K562 (cell line): ENCODE data around the gene CD47. TPM values are rescaled to one million over a fixed set of nuclear protein-coding genes. Genes with fewer than 3 reads are reported as not detected.

Experiments used
- ATF7 ChIP-seq: fragments of 450-650 bp; IDR thresholded peaks from 2 replicates; pipeline ENCODE4 v1.7.1; 2014; ENCODE audit warnings: mild to moderate bottlenecking, moderate library complexity
- GABPB1 ChIP-seq: sonication (generic); formaldehyde crosslinking; IDR thresholded peaks from 2 replicates; pipeline ENCODE4 v1.8.0; 2022; ENCODE audit warnings: mild to moderate bottlenecking, missing genetic modification reagents
- GTF2A2 ChIP-seq: IDR thresholded peaks from 2 replicates; pipeline ENCODE4 v1.6.1; 2016; ENCODE audit warnings: mild to moderate bottlenecking, missing genetic modification characterization, missing compliant biosample characterization
- HDGF ChIP-seq: fragments of 450-650 bp; IDR thresholded peaks from 2 replicates; pipeline ENCODE4 v1.6.1; 2016
- HNRNPLL ChIP-seq: fragments of 200-400 bp; formaldehyde crosslinking; IDR thresholded peaks from 2 replicates; pipeline ENCODE4 v1.6.1; 2017; ENCODE audit warnings: low read length, low read depth, mild to moderate bottlenecking; ENCODE audit not compliant: poor library complexity, severe bottlenecking
- HOXB6 ChIP-seq: fragments of 250-450 bp; sonication (Bioruptor Pico); IDR thresholded peaks from 2 replicates; pipeline ENCODE4 v1.5.1; 2022; ENCODE audit warnings: mild to moderate bottlenecking, borderline replicate concordance
- POLR2B ChIP-seq: fragments of 450-650 bp; IDR thresholded peaks from 2 replicates; pipeline ENCODE4 v1.6.1; 2018; ENCODE audit warnings: low read depth; ENCODE audit not compliant: partially characterized antibody
- RAD51 ChIP-seq: fragments of 450-650 bp; IDR thresholded peaks from 2 replicates; pipeline ENCODE4 v1.7.1; 2016; ENCODE audit warnings: low read depth, mild to moderate bottlenecking, borderline replicate concordance
- REST ChIP-seq, 2 experiments: fragments of 450-650 bp; formaldehyde crosslinking in 1 of 2; IDR thresholded peaks; 2 replicates each; pipeline versions ENCODE4 v1.4.0 to v1.6.1; 2014 to 2020; ENCODE audit warnings: mild to moderate bottlenecking in 2 of 2, borderline replicate concordance in 1 of 2, low read depth in 1 of 2
- SMAD2 ChIP-seq: fragments of 150-350 bp; IDR thresholded peaks from 2 replicates; pipeline ENCODE4 v1.6.1; 2014; ENCODE audit warnings: low read depth, mild to moderate bottlenecking, low read length
- SPI1 ChIP-seq: IDR thresholded peaks from 2 replicates; pipeline ENCODE4 v1.6.1; 2011; ENCODE audit warnings: low read depth, low read length, control low read depth, borderline replicate concordance
- YY1 ChIP-seq, 3 experiments: IDR thresholded peaks; 2 replicates each; pipeline ENCODE4 v1.6.1; 2011; ENCODE audit warnings: low read length in 2 of 3, mild to moderate bottlenecking in 2 of 3, moderate library complexity in 2 of 3, borderline replicate concordance in 1 of 3, control low read depth in 1 of 3, low read depth in 1 of 3; ENCODE audit not compliant: insufficient read depth in 3 of 3, insufficient replicate concordance in 2 of 3, control insufficient read depth in 1 of 3, insufficient read length in 1 of 3; ENCODE audit errors: extremely low read depth in 1 of 3
- ZC3H11A ChIP-seq: IDR thresholded peaks from 2 replicates; pipeline ENCODE4 v1.6.1; 2012; ENCODE audit warnings: low read depth, low read length, improper control_type of control experiment
- ZFP30 ChIP-seq: fragments of 250-450 bp; sonication (Bioruptor Pico); IDR thresholded peaks from 2 replicates; pipeline ENCODE4 v1.8.0; 2022; ENCODE audit warnings: moderate library complexity, mild to moderate bottlenecking, inconsistent platforms, borderline replicate concordance
- ZNF212 ChIP-seq: fragments of 450-650 bp; formaldehyde crosslinking; IDR thresholded peaks from 2 replicates; pipeline ENCODE4 v1.4.0; 2020; ENCODE audit warnings: mild to moderate bottlenecking
- ZNF445 ChIP-seq: fragments of 250-450 bp; sonication (Bioruptor Pico); IDR thresholded peaks from 2 replicates; pipeline ENCODE4 v1.4.0; 2020; ENCODE audit warnings: low read depth, mild to moderate bottlenecking, moderate library complexity
- ZNF511 ChIP-seq: sonication (generic); formaldehyde crosslinking; IDR thresholded peaks from 2 replicates; pipeline ENCODE4 v1.8.0; 2022; ENCODE audit warnings: mild to moderate bottlenecking, missing genetic modification reagents
- polyA plus RNA-seq, 8 experiments: library from polyadenylated mRNA; depleted of rRNA in 4 of 8; stranded (reverse) in 5 of 8; unstranded in 3 of 8; fragments of >200 nt; fragmentation: Nextera tagmentation in 2 of 8; fragmentation: Illumina TruSeq in 1 of 8; extraction: Ambion mirVana in 2 of 8; extraction: Trizol in 1 of 8; gene quantifications; 2 replicates each; pipeline versions ENCODE4 v1.2.1 to v1.2.3, GENCODE V29; 2011 to 2014; ENCODE audit warnings: inconsistent platforms in 1 of 8, missing spikeins in 1 of 8
- total RNA-seq, 7 experiments: library from RNA; depleted of rRNA in 6 of 7; stranded (reverse); fragments of >200 nt in 6 of 7; fragmentation: Illumina TruSeq in 2 of 7; extraction: Trizol in 2 of 7; gene quantifications; 2 replicates each; pipeline versions ENCODE4 v1.2.1 to v1.2.3, GENCODE V29; 2011 to 2021; ENCODE audit warnings: low replicate concordance in 1 of 7

The CD47 gene
- total and polyA plus RNA-seq, 9 of the 15 experiments (the other 6 are each of a cell fraction or from before 2014, with no cell fraction given) = 10.2 to 62.6 (median 36.3) TPM

- TF ChIP-seq REST (IDR thresholded peaks at IDR 0.05; ENCODE audit: borderline replicate concordance) (no peak), REST (CRISPR knock-in tag; IDR thresholded peaks at IDR 0.05; ENCODE audit: low read depth) (no peak), HDGF (no peak), ZNF445 (no peak), YY1 (IDR thresholded peaks at IDR 0.05; ENCODE audit: borderline replicate concordance in 1 of 3, control insufficient read depth in 1 of 3, extremely low read depth in 1 of 3, insufficient read depth in 3 of 3, insufficient read length in 1 of 3, insufficient replicate concordance in 2 of 3, low read depth in 1 of 3, low read length in 2 of 3) (peak in 2 of 3 experiments; percentile 44 to 66), ZC3H11A (no peak), HNRNPLL (no peak), GABPB1 (CRISPR knock-in tag) (no peak), SMAD2 (no peak), GTF2A2 (tag) (peak; percentile 13; the same call in 1 of the 2 replicates), ZNF511 (CRISPR knock-in tag) (no peak), RAD51 (no peak), HOXB6 (CRISPR knock-in tag) (no peak), SPI1 (peak; percentile 87), POLR2B (no peak), ZFP30 (no peak), ZNF212 (no peak), ATF7 (no peak)
These were observed 33.7 kb upstream of the CD47 start (continued) for GRCh38 chr3:108124337-108125152.
